Mammary epithelial cell (primary cell): Measurements from ENCODE around the gene CMTM1.

Experiments used
- EZH2 ChIP-seq: IDR thresholded peaks from 2 replicates; pipeline ENCODE4 v1.6.1; 2012; ENCODE audit warnings: low read length, inconsistent platforms, borderline replicate concordance
- TF ChIP-seq, protein P1 (sequence below), 2 donors: IDR thresholded peaks in 1 of 2; conservative IDR thresholded peaks in 1 of 2; 2 replicates each; pipeline ENCODE4 v1.5.1; 2011 to 2012; ENCODE audit warnings: inconsistent platforms in 2 of 2, low read length in 2 of 2, mild to moderate bottlenecking in 2 of 2, control low read depth in 1 of 2, low read depth in 1 of 2; ENCODE audit not compliant: insufficient read depth in 1 of 2; ENCODE audit errors: extremely low read depth in 1 of 2

GRCh38 chr16:66623755-66624154, 57.5 kb downstream of the CMTM1 start:
- TF ChIP-seq EZH2 = no peak
- TF ChIP-seq, protein P1, sequence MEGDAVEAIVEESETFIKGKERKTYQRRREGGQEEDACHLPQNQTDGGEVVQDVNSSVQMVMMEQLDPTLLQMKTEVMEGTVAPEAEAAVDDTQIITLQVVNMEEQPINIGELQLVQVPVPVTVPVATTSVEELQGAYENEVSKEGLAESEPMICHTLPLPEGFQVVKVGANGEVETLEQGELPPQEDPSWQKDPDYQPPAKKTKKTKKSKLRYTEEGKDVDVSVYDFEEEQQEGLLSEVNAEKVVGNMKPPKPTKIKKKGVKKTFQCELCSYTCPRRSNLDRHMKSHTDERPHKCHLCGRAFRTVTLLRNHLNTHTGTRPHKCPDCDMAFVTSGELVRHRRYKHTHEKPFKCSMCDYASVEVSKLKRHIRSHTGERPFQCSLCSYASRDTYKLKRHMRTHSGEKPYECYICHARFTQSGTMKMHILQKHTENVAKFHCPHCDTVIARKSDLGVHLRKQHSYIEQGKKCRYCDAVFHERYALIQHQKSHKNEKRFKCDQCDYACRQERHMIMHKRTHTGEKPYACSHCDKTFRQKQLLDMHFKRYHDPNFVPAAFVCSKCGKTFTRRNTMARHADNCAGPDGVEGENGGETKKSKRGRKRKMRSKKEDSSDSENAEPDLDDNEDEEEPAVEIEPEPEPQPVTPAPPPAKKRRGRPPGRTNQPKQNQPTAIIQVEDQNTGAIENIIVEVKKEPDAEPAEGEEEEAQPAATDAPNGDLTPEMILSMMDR (conservative IDR thresholded peaks at IDR 0.05 in 1 of 2, IDR thresholded peaks at IDR 0.05 in 1 of 2; ENCODE audit: extremely low read depth in 1 of 2, insufficient read depth in 1 of 2, low read depth in 1 of 2, low read length in 2 of 2) = no peak
